MCF 10A (cell line): Measurements from ENCODE around the gene SPX. TPM values are rescaled to one million over a fixed set of nuclear protein-coding genes. Genes with fewer than 3 reads are reported as not detected.

ENCODE experiments used
- BruUV-seq: library from RNA; stranded (reverse); fragments of 400-500 nt; replicated peaks from 2 replicates; lab custom pipeline; 2021; lab: Mats Ljungman, UMichigan
- CTCF ChIA-PET: fragments of 300-600 bp; sonication (Branson Sonifier 250); formaldehyde crosslinking; extraction: SDS; loops from one replicate; lab custom pipeline; 2021; ENCODE audit warnings: antibody characterized with exemption, inconsistent platforms; lab: Yijun Ruan, JAX
- POLR2A ChIA-PET: fragments of 300-600, 350-650 bp; sonication (Branson Sonifier 250); formaldehyde crosslinking; extraction: SDS; loops from one replicate; lab custom pipeline; 2020; ENCODE audit warnings: antibody characterized with exemption, inconsistent platforms; lab: Yijun Ruan, JAX
- DNase-seq: peaks from one replicate; pipeline ENCODE4 v3.0.0-alpha.2; 2018; ENCODE audit not compliant: unreplicated experiment
- H3K27ac Mint-ChIP-seq: one replicate; pipeline ENCODE4 v1.8.0; 2022; ENCODE audit warnings: mild to moderate bottlenecking, low read depth, mixed read lengths; ENCODE audit not compliant: unreplicated experiment
- H3K27me3 Mint-ChIP-seq: one replicate; pipeline ENCODE4 v1.8.0; 2022; ENCODE audit warnings: mixed read lengths; ENCODE audit not compliant: insufficient read depth, unreplicated experiment
- H3K36me3 Mint-ChIP-seq: one replicate; pipeline ENCODE4 v1.8.0; 2022; ENCODE audit warnings: mild to moderate bottlenecking, moderate library complexity, mixed read lengths; ENCODE audit not compliant: insufficient read depth, unreplicated experiment
- H3K4me1 Mint-ChIP-seq: one replicate; pipeline ENCODE4 v1.8.0; 2022; ENCODE audit warnings: mixed read lengths; ENCODE audit not compliant: insufficient read depth, unreplicated experiment
- H3K4me3 Mint-ChIP-seq: one replicate; pipeline ENCODE4 v1.8.0; 2022; ENCODE audit warnings: mild to moderate bottlenecking, moderate library complexity, mixed read lengths; ENCODE audit not compliant: unreplicated experiment
- H3K9me3 Mint-ChIP-seq: one replicate; pipeline ENCODE4 v1.8.0; 2022; ENCODE audit warnings: mixed read lengths; ENCODE audit not compliant: unreplicated experiment
- intact Hi-C: fragments of 100-400 bp; cut with micrococcal nuclease; formaldehyde crosslinking; loops from 2 replicates; pipeline ENCODE4 v1.14.1; 2022
- total RNA-seq: library from RNA; stranded (reverse); gene quantifications from 2 replicates; pipeline ENCODE4 v1.2.3, GENCODE V29; 2022
- TF ChIP-seq, protein P1 (sequence below): fragments of 200-600 bp; IDR thresholded peaks from one replicate; pipeline ENCODE4 v1.8.0; 2022; ENCODE audit warnings: antibody characterized with exemption, mild to moderate bottlenecking; ENCODE audit not compliant: unreplicated experiment

SPX gene
- total RNA-seq, 1 experiment from 2014 or later, result 154 TPM

DNA sequence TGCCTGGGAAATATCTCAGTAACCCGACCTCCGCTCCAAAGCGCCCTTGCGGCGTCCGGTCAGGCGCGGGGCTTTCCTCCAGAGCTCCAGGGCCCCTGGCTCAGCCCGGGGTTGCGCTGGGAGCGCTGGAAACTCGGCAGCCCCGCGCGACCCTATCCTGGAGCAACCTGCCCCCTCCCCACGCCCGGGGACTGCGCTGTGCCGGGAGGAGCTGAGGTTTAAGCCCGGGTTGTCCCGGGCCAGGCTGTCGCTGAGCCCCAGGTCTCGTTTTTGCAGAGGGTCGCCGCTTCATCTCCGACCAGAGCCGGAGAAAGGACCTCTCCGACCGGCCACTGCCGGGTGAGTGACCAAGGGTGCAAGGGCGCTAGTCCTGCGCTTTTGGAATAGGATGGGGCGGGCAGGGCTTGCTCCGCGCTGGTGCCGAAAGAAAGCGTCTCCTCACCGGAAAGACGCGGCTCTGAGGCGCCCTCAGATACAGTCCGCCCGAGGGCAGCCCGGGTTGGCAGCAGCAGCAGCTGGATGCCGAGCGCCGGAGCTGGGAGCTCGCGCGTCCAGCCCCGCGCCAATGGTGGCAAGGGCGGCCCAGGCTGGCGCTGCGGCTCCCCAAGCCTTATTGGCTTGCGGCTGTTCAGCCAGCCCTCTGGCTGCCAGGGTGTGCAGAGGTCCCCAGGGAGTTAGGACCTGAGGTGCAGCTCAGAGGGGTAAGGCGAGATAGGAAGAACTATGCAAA is 1.5 kb downstream of the SPX start:
- Mint-ChIP-seq H3K27ac (peak overlapping the region; percentile 65), H3K36me3 (peaks cover 37% of the 10 kb centered on the region), H3K27me3 (no peaks in the 10 kb centered on the region), H3K4me1 (peaks cover 26% of the 10 kb centered on the region), H3K4me3 (peak overlapping the region; percentile 82), H3K9me3 (peaks cover 22% of the 10 kb centered on the region)
- TF ChIP-seq, protein P1, sequence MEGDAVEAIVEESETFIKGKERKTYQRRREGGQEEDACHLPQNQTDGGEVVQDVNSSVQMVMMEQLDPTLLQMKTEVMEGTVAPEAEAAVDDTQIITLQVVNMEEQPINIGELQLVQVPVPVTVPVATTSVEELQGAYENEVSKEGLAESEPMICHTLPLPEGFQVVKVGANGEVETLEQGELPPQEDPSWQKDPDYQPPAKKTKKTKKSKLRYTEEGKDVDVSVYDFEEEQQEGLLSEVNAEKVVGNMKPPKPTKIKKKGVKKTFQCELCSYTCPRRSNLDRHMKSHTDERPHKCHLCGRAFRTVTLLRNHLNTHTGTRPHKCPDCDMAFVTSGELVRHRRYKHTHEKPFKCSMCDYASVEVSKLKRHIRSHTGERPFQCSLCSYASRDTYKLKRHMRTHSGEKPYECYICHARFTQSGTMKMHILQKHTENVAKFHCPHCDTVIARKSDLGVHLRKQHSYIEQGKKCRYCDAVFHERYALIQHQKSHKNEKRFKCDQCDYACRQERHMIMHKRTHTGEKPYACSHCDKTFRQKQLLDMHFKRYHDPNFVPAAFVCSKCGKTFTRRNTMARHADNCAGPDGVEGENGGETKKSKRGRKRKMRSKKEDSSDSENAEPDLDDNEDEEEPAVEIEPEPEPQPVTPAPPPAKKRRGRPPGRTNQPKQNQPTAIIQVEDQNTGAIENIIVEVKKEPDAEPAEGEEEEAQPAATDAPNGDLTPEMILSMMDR, result no peak
- TSS peak; percentile 59 for BruUV-seq
- ChIA-PET CTCF (interaction anchor here (0.7 to 1.3 kb wide), 6 partner anchors 22 to 170 kb away, joined by 3 to 8 read pairs (median 3); no protein-coding TSS in a partner anchor), POLR2A (interaction anchor here (0.5 to 3.6 kb wide), 9 partner anchors 9 to 240 kb away, joined by 3 to 30 read pairs (median 8); partner anchors contain the start of genes GOLT1B, LDHB and RECQL)
- peak; percentile 69 for DNase-seq
- intact Hi-C loops, result loop anchor here (2.0 to 5.0 kb wide), 2 partner anchors 27 to 130 kb away; partner anchors contain the start of genes GOLT1B, LDHB and RECQL

DNA sequence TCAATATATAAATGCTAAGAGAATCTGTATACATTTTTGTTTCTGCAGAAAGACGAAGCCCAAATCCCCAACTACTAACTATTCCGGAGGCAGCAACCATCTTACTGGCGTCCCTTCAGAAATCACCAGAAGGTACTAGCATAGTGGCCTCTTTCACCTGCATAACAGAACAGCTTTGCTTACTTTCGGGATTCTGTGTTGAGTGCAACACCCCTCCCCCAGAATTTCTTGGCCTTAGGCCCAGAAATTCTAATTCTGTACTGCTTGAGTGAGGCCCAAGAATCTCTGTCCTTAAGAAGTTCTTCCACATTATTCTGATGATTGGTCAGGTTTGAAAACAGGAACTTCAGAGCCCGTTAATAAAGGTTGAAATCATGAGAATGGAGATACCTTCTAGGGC is 2.9 kb downstream of the SPX start:
- H3K36me3 Mint-ChIP-seq, result peaks cover 38% of the 10 kb centered on the region
- H3K4me3 Mint-ChIP-seq, result peak overlapping the region; percentile 82
- POLR2A ChIA-PET, result interaction anchor here (0.7 to 3.6 kb wide), 6 partner anchors 9 to 182 kb away, joined by 3 to 30 read pairs (median 7); partner anchors contain the start of genes GOLT1B, LDHB and RECQL
- TF ChIP-seq, protein P1, result no peak
- no TSS peak for BruUV-seq
- peaks cover 16% of the 10 kb centered on the region for H3K9me3 Mint-ChIP-seq
- H3K27me3 Mint-ChIP-seq, result no peaks in the 10 kb centered on the region
- CTCF ChIA-PET, result interaction anchor here (0.7 kb wide), 1 partner anchor 90 kb away, joined by 3 read pairs; no protein-coding TSS in a partner anchor
- peaks cover 26% of the 10 kb centered on the region for H3K4me1 Mint-ChIP-seq
- H3K27ac Mint-ChIP-seq, result no peak overlapping the region
- intact Hi-C loops, result loop anchor here (5.0 kb wide), 1 partner anchor 128 kb away; the partner anchor contains the start of gene LDHB
- no peak for DNase-seq

DNA sequence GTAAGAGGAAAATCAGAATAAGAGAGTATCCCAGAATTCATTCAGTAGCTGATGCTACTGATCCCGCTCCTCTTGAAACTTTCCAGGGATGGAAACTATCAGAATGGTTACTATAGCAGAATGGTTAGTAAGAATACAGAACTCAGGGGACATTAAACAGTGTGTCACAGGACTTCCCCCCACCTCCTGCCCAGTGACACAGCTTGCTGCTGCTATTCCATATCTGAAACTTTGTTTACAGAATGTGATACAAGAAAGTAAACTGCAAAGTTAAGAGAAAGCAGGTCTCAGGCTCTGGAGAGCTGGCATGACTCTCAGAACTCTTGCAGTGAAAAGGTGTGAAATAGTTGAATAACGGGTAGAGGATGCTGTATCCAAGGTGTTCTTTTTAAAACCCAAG is 3.4 kb downstream of the SPX start:
- no peak overlapping the region for H3K27ac Mint-ChIP-seq
- no peak overlapping the region for H3K4me3 Mint-ChIP-seq
- intact Hi-C loops, result loop anchor here (5.0 kb wide), 1 partner anchor 128 kb away; the partner anchor contains the start of gene LDHB
- ChIA-PET CTCF (no interaction called here), POLR2A (interaction anchor here (0.7 to 3.6 kb wide), 5 partner anchors 9 to 183 kb away, joined by 3 to 22 read pairs (median 5); no protein-coding TSS in a partner anchor)
- TF ChIP-seq, protein P1, result no peak
- BruUV-seq, result no TSS peak
- DNase-seq, result no peak
- H3K4me1 Mint-ChIP-seq, result peaks cover 26% of the 10 kb centered on the region
- peaks cover 40% of the 10 kb centered on the region for H3K36me3 Mint-ChIP-seq
- H3K27me3 Mint-ChIP-seq, result no peaks in the 10 kb centered on the region
- peaks cover 11% of the 10 kb centered on the region for H3K9me3 Mint-ChIP-seq

DNA sequence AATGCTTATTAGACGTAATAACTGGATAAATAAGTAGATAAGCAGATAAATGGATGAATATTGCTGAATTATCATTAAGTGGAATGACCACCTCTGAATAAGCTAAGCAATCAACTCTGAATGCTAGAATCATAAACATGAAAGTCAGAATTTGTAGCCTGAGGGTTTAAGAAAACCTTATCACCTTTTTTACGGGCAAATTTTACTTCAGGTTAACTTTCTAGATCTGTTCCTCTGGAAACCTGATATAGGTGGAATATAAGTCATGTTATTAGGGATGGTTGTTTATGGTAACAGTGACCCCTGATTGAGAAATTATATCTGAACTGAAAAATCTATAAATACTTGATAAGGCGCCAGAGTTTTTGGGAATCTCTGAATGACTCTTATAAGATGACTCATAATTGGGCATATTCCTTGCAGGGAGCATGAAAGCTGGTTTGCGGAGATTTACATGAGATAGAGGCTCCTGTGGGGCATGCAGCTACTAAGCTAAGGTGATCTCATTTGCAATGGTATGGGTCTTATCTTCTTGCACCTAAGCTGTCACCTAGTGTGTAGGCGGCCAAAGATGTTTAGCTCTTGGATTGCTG is 12.1 kb downstream of the SPX start:
- CTCF ChIA-PET, result no interaction called here
- TF ChIP-seq, protein P1, result no peak
- BruUV-seq, result no TSS peak
- DNase-seq, result peak; percentile 50
- H3K9me3 Mint-ChIP-seq, result no peaks in the 10 kb centered on the region
- H3K27me3 Mint-ChIP-seq, result no peaks in the 10 kb centered on the region
- POLR2A ChIA-PET, result interaction anchor here (0.9 to 4.1 kb wide), 8 partner anchors 11 to 153 kb away, joined by 3 to 29 read pairs (median 4); partner anchors contain the start of genes GOLT1B, RECQL and SPX
- peaks cover 19% of the 10 kb centered on the region for H3K4me1 Mint-ChIP-seq
- H3K36me3 Mint-ChIP-seq, result peaks cover 10% of the 10 kb centered on the region
- H3K27ac Mint-ChIP-seq, result no peak overlapping the region
- intact Hi-C loops, result no loop called here
- no peak overlapping the region for H3K4me3 Mint-ChIP-seq
